Glomerular visceral epithelial cell (primary cell): Measurements from ENCODE around the gene TICRR.

Experiments
- DNase-seq: peaks from one replicate; pipeline ENCODE4 v3.0.0-alpha.2; 2016; ENCODE audit errors: extremely low spot score

The TICRR gene

DNA sequence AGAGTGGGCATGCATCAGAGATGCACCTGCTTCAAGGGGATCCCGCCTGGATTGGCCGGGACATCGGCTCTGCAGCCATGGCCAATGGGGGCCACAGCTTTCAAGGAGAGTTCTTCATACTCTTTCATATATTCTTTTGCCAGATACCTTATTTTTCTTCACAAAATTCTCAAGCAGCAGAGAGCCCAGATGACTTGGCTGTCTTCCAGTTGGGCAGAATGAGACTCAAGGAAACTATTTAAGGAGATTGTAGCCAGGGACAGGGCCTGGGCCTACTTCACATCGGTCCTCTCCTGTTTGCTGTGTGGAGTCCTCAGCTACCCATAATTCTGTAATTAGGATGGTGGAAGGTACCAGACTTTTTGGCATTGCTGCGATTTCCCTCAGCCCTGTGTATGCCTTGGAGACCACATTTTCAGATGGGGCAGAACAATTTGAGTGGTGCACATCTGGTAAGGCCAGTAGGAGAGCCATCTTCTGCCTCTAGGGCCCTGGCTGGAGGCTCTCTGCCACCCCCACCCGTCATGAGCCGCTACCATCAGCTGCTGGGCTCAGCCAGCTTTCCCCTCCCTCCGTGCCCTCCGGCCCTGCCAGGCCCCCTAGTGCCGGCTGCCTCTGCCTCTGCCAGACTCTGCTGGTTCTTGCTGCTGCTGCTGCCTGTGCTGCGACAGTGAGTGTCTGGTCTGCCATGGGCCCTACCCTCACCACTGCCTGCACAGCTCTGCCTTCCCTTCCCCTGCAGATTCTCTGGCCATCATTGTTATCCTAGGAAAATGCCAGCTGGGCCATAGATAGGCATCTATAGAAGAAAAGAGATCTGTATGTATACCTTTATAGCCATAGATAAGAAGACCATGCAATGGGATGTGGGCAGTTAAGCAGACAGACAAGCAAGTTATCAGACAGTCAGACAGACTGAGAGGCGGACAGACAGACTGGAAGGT, 97.2 kb downstream of the TICRR start:
- no peak for DNase-seq

DNA sequence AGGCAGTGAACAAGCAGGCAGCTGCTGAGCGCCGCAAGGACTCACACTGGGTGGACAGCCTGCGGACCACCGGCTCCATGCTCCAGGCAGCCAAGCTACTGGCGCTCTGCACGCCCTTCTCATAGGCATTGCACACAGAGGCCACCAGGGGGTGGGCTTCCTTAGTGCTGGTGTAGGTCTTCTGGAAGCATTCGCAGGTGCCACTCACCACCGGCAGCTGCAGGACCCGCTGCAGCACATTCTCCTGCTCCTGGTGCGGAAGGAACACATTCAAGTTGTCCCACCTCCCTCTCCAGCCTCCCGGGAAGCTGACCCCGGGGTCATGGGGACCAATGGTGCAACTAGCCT, 97.9 kb downstream of the TICRR start:
- no peak for DNase-seq

DNA sequence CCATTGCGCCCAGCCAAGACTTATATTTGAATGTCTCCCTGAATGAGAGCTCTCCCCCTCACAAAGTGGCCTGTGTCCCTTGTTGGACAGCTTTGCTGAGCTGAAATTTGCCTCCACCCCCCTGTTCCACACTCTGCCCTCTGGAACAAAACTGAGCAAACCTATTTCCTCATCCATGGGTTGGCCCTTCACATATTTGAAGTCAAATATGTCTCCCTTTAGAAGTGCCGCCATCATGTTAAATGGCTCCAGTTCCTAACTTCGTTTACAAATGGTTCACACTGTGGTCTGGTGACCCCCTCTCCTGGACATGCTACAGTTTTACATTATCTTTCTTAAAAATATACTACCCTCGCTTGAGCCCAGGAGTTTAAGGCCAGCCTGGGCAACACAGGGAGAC, 99.3 kb downstream of the TICRR start:
- DNase-seq = no peak

DNA sequence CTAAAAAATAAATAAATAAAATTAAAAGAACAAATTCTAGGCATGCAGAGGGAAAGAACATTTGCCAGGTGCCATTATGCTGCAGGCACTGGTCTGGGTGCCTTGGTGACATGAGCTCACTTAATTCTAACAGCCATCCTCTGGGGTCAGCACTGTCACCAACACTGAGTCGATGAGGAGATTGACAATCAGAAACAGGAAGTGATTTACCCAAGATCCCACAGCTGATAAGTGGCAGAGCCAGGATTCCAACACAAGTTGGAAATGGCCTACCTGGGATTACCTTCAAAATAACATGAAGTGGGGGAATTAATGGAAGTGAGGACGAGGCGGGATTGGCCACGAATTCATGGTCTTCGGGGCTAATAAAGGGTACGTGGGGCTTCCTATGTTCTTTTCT, 100.3 kb downstream of the TICRR start:
- DNase-seq = no peak

DNA sequence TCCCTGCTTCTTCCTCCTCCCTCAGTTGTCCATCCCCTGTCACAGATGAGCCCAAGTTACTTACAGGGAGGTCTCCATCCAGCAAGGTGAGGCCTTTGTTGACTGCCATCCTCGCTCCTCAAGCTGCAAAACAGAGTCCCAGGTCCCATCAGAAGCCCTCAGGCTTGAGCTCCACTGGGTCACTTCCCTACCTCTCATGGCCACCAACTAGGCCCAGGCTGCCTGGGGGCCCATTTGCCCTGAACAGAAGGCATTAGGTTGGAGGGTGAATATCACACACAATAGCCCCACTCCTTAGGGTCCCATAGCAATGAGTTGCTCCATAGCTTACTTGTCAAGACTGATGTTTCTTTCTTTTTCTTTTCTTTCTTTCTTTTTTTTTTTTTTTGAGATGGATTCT, 102.1 kb downstream of the TICRR start:
- no peak for DNase-seq
